NCI-H460 (cell line): ENCODE measurements around the gene GHR. TPM values are rescaled to one million over a fixed set of nuclear protein-coding genes. Genes with fewer than 3 reads are reported as not detected.

Source experiments
- DNase-seq: peaks from one replicate; pipeline ENCODE4 v3.0.0-alpha.2; 2016; ENCODE audit warnings: low read depth; ENCODE audit errors: extremely low read depth
- total RNA-seq: library from RNA; depleted of rRNA; stranded (reverse); fragments of >200 nt; shearing (Covaris generic); gene quantifications from 2 replicates; pipeline ENCODE4 v1.2.3, GENCODE V29; 2014

The GHR gene
- total RNA-seq, 1 experiment from 2014 or later, result 0.47 TPM

GRCh38 chr5:42513246-42513645 lies 90.0 kb downstream of the GHR start:
- no peak for DNase-seq

- no peak for DNase-seq
Observed at GRCh38 chr5:42514754-42515153, 91.5 kb downstream of the GHR start.

- no peak for DNase-seq
Observed at GRCh38 chr5:42515504-42515903, 92.3 kb downstream of the GHR start.

GRCh38 chr5:42516282-42517042 lies 93.2 kb downstream of the GHR start:
- DNase-seq, result no peak

- no peak for DNase-seq
Observed at GRCh38 chr5:42517164-42517563, 93.9 kb downstream of the GHR start.

GRCh38 chr5:42518595-42519221 lies 95.5 kb downstream of the GHR start:
- DNase-seq, result no peak

GRCh38 chr5:42520203-42520602 lies 97.0 kb downstream of the GHR start:
- DNase-seq, result no peak

- no peak for DNase-seq
Observed at GRCh38 chr5:42520957-42521356, 97.7 kb downstream of the GHR start.

- DNase-seq, result no peak
Observed at GRCh38 chr5:42521406-42521805, 98.2 kb downstream of the GHR start.

- DNase-seq, result no peak
Observed at GRCh38 chr5:42522783-42523182, 99.5 kb downstream of the GHR start.

- no peak for DNase-seq
Observed at GRCh38 chr5:42526179-42526578, 102.9 kb downstream of the GHR start.

- no peak for DNase-seq
Observed at GRCh38 chr5:42531611-42532010, 108.4 kb downstream of the GHR start.

- no peak for DNase-seq
Observed at GRCh38 chr5:42542106-42542505, 118.9 kb downstream of the GHR start.

- DNase-seq, result no peak
Observed at GRCh38 chr5:42543774-42544173, 120.5 kb downstream of the GHR start.

GRCh38 chr5:42545038-42545437 lies 121.8 kb downstream of the GHR start:
- DNase-seq, result no peak

GRCh38 chr5:42547141-42547540 lies 123.9 kb downstream of the GHR start:
- DNase-seq, result no peak

GRCh38 chr5:42547894-42548293 lies 124.7 kb downstream of the GHR start:
- DNase-seq, result no peak

- no peak for DNase-seq
Observed at GRCh38 chr5:42552597-42552996, 129.4 kb downstream of the GHR start.

- no peak for DNase-seq
Observed at GRCh38 chr5:42553461-42553860, 130.2 kb downstream of the GHR start.

GRCh38 chr5:42555010-42555409 lies 131.8 kb downstream of the GHR start:
- DNase-seq, result no peak

- DNase-seq, result no peak
Observed at GRCh38 chr5:42555797-42556196, 132.6 kb downstream of the GHR start.

GRCh38 chr5:42557689-42558088 lies 134.4 kb downstream of the GHR start:
- DNase-seq, result no peak
